Uterus (tissue), 4 donors: Measurements from ENCODE around the gene MYG1. TPM values are rescaled to one million over a fixed set of nuclear protein-coding genes. Genes with fewer than 3 reads are reported as not detected.

Experiments used
- DNase-seq, 2 donors: peaks; one replicate each; pipeline ENCODE4 v3.0.0-alpha.2; 2019 to 2020
- H3K27ac ChIP-seq, 2 donors: fragments of 200-600 bp; sonication (generic); 1 replicate in 1 of 2; 2 replicates in 1 of 2; pipeline ENCODE4 v1.5.1; 2016 to 2018
- H3K27me3 ChIP-seq, 2 donors: fragments of 200-600 bp; sonication (generic); one replicate each; pipeline ENCODE4 v1.5.1; 2018 to 2019; ENCODE audit warnings: control low read depth in 1 of 2
- H3K36me3 ChIP-seq, 2 donors: fragments of 200-600 bp; sonication (generic); one replicate each; pipeline ENCODE4 v1.5.1; 2019; ENCODE audit warnings: control low read depth in 1 of 2
- H3K4me1 ChIP-seq, 2 donors: fragments of 200-600 bp; sonication (generic); one replicate each; pipeline ENCODE4 v1.5.1; 2018 to 2019; ENCODE audit warnings: control low read depth in 1 of 2
- H3K4me3 ChIP-seq, 2 donors: fragments of 200-600 bp; sonication (generic); 1 replicate in 1 of 2; 2 replicates in 1 of 2; pipeline ENCODE4 v1.5.1; 2018 to 2019; ENCODE audit warnings: mild to moderate bottlenecking in 1 of 2
- H3K9me3 ChIP-seq, 2 donors: fragments of 200-600 bp; sonication (generic); one replicate each; pipeline ENCODE4 v1.5.1; 2019; ENCODE audit warnings: control low read depth in 1 of 2
- POLR2A ChIP-seq, 2 donors: fragments of 450-650 bp; IDR thresholded peaks; one replicate each; pipeline ENCODE4 v1.6.1; 2016; ENCODE audit warnings: antibody characterized with exemption in 2 of 2, mild to moderate bottlenecking in 1 of 2, moderate library complexity in 1 of 2
- intact Hi-C: fragments of 100-400 bp; cut with DNase I; formaldehyde crosslinking; loops from one replicate; pipeline ENCODE4 v1.15.1; 2023; ENCODE audit warnings: low total_unique reads
- total RNA-seq, 4 donors: library from RNA; depleted of rRNA in 3 of 4; stranded (reverse); fragments of >200 nt in 3 of 4; gene quantifications; one replicate each; pipeline versions ENCODE4 v1.1.0 to v1.2.4, GENCODE V29; 2014 to 2023
- TF ChIP-seq, protein P1 (sequence below), 4 experiments: fragments of 200-600 bp in 2 of 4; fragments of 450-650 bp in 2 of 4; sonication (generic) in 2 of 4; IDR thresholded peaks; one replicate each; pipeline ENCODE4 v1.5.1; 2016 to 2019; ENCODE audit warnings: antibody characterized with exemption in 4 of 4, mild to moderate bottlenecking in 2 of 4, moderate library complexity in 1 of 4
- donor health status: DM: yes; HTN: yes; CAD: no.

The MYG1 gene
- total RNA-seq, 4 donors from 2014 or later = 10.2 to 59.3 (median 33.9) TPM

- intact Hi-C loops = no loop called here
- Histone ChIP-seq H3K9me3 (no peaks in the 10 kb centered on the region), H3K4me1 (no peaks in the 10 kb centered on the region), H3K27ac (no peak overlapping the region), H3K4me3 (no peak overlapping the region), H3K36me3 (no peaks in the 10 kb centered on the region), H3K27me3 (no peaks in the 10 kb centered on the region)
- no peak for DNase-seq
- TF ChIP-seq POLR2A (IDR thresholded peaks at IDR 0.05) = no peak
- TF ChIP-seq, protein P1, sequence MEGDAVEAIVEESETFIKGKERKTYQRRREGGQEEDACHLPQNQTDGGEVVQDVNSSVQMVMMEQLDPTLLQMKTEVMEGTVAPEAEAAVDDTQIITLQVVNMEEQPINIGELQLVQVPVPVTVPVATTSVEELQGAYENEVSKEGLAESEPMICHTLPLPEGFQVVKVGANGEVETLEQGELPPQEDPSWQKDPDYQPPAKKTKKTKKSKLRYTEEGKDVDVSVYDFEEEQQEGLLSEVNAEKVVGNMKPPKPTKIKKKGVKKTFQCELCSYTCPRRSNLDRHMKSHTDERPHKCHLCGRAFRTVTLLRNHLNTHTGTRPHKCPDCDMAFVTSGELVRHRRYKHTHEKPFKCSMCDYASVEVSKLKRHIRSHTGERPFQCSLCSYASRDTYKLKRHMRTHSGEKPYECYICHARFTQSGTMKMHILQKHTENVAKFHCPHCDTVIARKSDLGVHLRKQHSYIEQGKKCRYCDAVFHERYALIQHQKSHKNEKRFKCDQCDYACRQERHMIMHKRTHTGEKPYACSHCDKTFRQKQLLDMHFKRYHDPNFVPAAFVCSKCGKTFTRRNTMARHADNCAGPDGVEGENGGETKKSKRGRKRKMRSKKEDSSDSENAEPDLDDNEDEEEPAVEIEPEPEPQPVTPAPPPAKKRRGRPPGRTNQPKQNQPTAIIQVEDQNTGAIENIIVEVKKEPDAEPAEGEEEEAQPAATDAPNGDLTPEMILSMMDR (IDR thresholded peaks at IDR 0.05) = no peak
These were observed 33.2 kb downstream of the MYG1 start for GRCh38 chr12:53332744-53333143.

GRCh38 chr12:53333289-53333688, 33.8 kb downstream of the MYG1 start:
- Histone ChIP-seq H3K27me3 (no peaks in the 10 kb centered on the region), H3K27ac (no peak overlapping the region), H3K36me3 (no peaks in the 10 kb centered on the region), H3K4me3 (no peak overlapping the region), H3K4me1 (no peaks in the 10 kb centered on the region), H3K9me3 (no peaks in the 10 kb centered on the region)
- intact Hi-C loops = no loop called here
- no peak for TF ChIP-seq POLR2A (IDR thresholded peaks at IDR 0.05)
- DNase-seq = no peak

- no peaks in the 10 kb centered on the region for H3K36me3 ChIP-seq
- H3K27ac ChIP-seq = no peak overlapping the region
- H3K27me3 ChIP-seq = no peaks in the 10 kb centered on the region
- H3K9me3 ChIP-seq = no peaks in the 10 kb centered on the region
- no peak overlapping the region for H3K4me3 ChIP-seq
- no peak for DNase-seq
- intact Hi-C loops = no loop called here
- TF ChIP-seq, protein P1 (IDR thresholded peaks at IDR 0.05) = no peak
- TF ChIP-seq POLR2A (IDR thresholded peaks at IDR 0.05) = no peak
- H3K4me1 ChIP-seq = no peaks in the 10 kb centered on the region
These were observed 34.4 kb downstream of the MYG1 start for GRCh38 chr12:53333845-53334244.

- intact Hi-C loops = no loop called here
- no peak for DNase-seq
- Histone ChIP-seq H3K27ac (no peak overlapping the region), H3K27me3 (no peaks in the 10 kb centered on the region), H3K36me3 (no peaks in the 10 kb centered on the region), H3K4me3 (no peak overlapping the region), H3K4me1 (no peaks in the 10 kb centered on the region), H3K9me3 (no peaks in the 10 kb centered on the region)
- TF ChIP-seq, protein P1 (IDR thresholded peaks at IDR 0.05) = no peak
- TF ChIP-seq POLR2A (IDR thresholded peaks at IDR 0.05) = no peak
These were observed 35.3 kb downstream of the MYG1 start for GRCh38 chr12:53334822-53335221.

DNA sequence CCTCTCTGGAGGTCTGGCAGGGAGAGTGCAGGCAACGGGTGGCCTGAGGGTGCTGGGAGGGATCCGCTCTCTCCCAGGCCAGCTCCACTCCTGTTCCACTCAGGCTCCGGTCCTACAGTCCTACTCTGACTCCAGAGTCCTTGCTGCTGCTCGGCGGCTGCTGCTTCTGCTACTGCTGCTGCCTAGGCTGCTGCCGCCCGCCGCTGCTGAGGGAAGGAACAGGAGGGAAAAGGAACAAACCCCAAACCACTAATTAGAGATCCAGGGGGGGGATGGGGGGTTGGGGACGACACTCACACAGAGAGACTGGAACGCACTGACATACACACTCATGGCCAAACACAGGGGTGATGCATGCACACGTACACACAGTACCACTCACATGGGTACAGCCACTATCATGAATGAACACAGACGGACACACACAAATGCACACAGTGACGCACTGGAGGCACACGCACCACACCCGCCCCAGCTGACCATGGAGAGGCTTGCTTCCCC, 36.7 kb downstream of the MYG1 start, which contains the start of gene SP7:
SP7 (minus strand) TSS at position 174 of the 501 bp plus-strand sequence. CDS start 708 bp downstream, outside the sequence.
- TF ChIP-seq, protein P1 (IDR thresholded peaks at IDR 0.05) = no peak
- TF ChIP-seq POLR2A (IDR thresholded peaks at IDR 0.05) = no peak
- H3K27ac ChIP-seq = no peak within 1 kb of the TSS
- H3K9me3 ChIP-seq = no peaks in the 10 kb centered on the region
- DNase-seq = no peak
- intact Hi-C loops = no loop called here
- H3K27me3 ChIP-seq = no peaks in the 10 kb centered on the region
- no peaks in the 10 kb centered on the region for H3K36me3 ChIP-seq
- H3K4me3 ChIP-seq = no peak within 1 kb of the TSS
- no peaks in the 10 kb centered on the region for H3K4me1 ChIP-seq

DNA sequence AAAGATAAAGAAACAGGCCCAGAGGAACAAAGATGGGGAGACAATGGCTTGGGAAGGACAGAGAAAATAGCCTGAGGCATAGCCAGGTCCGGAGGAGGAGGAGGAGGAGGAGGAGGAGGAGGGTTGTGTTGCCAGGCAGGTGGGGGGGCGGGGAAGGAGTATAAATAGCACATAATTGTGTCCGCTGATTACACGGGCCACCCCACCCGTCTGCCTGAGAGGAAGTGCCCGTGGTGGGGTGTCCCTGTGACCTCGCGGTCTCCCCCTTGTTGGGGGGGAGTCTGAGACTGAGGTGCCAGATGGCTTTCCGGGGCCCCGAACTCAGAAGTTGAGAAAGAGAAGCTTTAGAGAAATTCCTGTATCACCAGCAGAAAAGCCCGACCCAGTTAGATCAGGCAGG, 38.5 kb downstream of the MYG1 start:
- no peak for TF ChIP-seq POLR2A (IDR thresholded peaks at IDR 0.05)
- TF ChIP-seq, protein P1 (IDR thresholded peaks at IDR 0.05) = no peak
- intact Hi-C loops = no loop called here

More for the DNA sequence above, 38.5 kb downstream of the MYG1 start:
- Histone ChIP-seq H3K27ac (no peak overlapping the region), H3K9me3 (no peaks in the 10 kb centered on the region), H3K4me1 (no peaks in the 10 kb centered on the region), H3K36me3 (no peaks in the 10 kb centered on the region), H3K27me3 (no peaks in the 10 kb centered on the region), H3K4me3 (no peak overlapping the region)
- no peak for DNase-seq
